Activated CD8-positive, alpha-beta memory T cell treated with anti-CD3 and anti-CD28 coated beads, Interleukin-2, amount 50 U/mL, for 1 hour (primary cell): ENCODE results near the gene PLXNA3.

ENCODE experiments used
- DNase-seq: peaks from one replicate; pipeline ENCODE4 v3.0.0-alpha.2; 2020; ENCODE audit errors: extremely low read depth

PLXNA3 gene

GRCh38 chrX:154458116-154458953, at the start of gene PLXNA3:
PLXNA3 (plus strand) TSS chrX:154458281; CDS start chrX:154460184, 1,903 bp downstream.
- DNase-seq, result no peak

GRCh38 chrX:154408659-154409221, 49.3 kb upstream of the PLXNA3 start:
- no peak for DNase-seq

GRCh38 chrX:154409222-154409871, 48.7 kb upstream of the PLXNA3 start, which contains the start of gene DNASE1L1:
DNASE1L1 (minus strand) TSS chrX:154409254; CDS start chrX:154405568, 3,686 bp downstream.
- DNase-seq, result no peak

- no peak for DNase-seq
Measured at GRCh38 chrX:154411981-154412340, 46.1 kb upstream of the PLXNA3 start.

GRCh38 chrX:154412468-154412867, 45.6 kb upstream of the PLXNA3 start:
- no peak for DNase-seq

- DNase-seq, result no peak
Measured at GRCh38 chrX:154413142-154413541, 44.9 kb upstream of the PLXNA3 start.

- DNase-seq, result no peak
Measured at GRCh38 chrX:154417157-154417556, 40.9 kb upstream of the PLXNA3 start.

- DNase-seq, result no peak
Measured at GRCh38 chrX:154419189-154419588, 38.9 kb upstream of the PLXNA3 start.

- DNase-seq, result no peak
Measured at GRCh38 chrX:154419688-154420401, 38.2 kb upstream of the PLXNA3 start.

GRCh38 chrX:154420402-154420756, 37.7 kb upstream of the PLXNA3 start:
- no peak for DNase-seq

- DNase-seq, result no peak
Measured at GRCh38 chrX:154426916-154427770, 30.9 kb upstream of the PLXNA3 start.

GRCh38 chrX:154428176-154429171, 29.6 kb upstream of the PLXNA3 start, which contains the start of gene ATP6AP1:
ATP6AP1 (plus strand) TSS chrX:154428677; CDS start chrX:154428693, 16 bp downstream.
- DNase-seq, result peak; percentile 68

GRCh38 chrX:154429711-154430110, 28.4 kb upstream of the PLXNA3 start:
- no peak for DNase-seq

GRCh38 chrX:154430479-154430878, 27.6 kb upstream of the PLXNA3 start:
- no peak for DNase-seq

- DNase-seq, result no peak
Measured at GRCh38 chrX:154430916-154431315, 27.2 kb upstream of the PLXNA3 start.

- no peak for DNase-seq
Measured at GRCh38 chrX:154431341-154431740, 26.7 kb upstream of the PLXNA3 start.

GRCh38 chrX:154432210-154432609, 25.9 kb upstream of the PLXNA3 start:
- DNase-seq, result no peak

- no peak for DNase-seq
Measured at GRCh38 chrX:154433605-154434004, 24.5 kb upstream of the PLXNA3 start.

- DNase-seq, result no peak
Measured at GRCh38 chrX:154434394-154435168, 23.5 kb upstream of the PLXNA3 start.
